Parathyroid adenoma (tissue), 2 donors: ENCODE results near the gene CD84.
"Not testable (repeated sequence)": the region's sequence is repeated elsewhere in the genome, so short reads cannot be mapped to it uniquely, and the experiment has no call there.

Source experiments
- H2AFZ ChIP-seq: fragments of 300-600 bp; sonication (generic); one replicate; pipeline ENCODE4 v1.7.0; 2017; ENCODE audit warnings: antibody characterized with exemption, mild to moderate bottlenecking
- H3K27ac ChIP-seq: fragments of 300-600 bp; sonication (generic); one replicate; pipeline ENCODE4 v1.7.0; 2017
- H3K27me3 ChIP-seq: fragments of 300-600 bp; sonication (generic); one replicate; pipeline ENCODE4 v1.7.0; 2017; ENCODE audit warnings: low read length; ENCODE audit not compliant: control insufficient read depth, insufficient read depth
- H3K36me3 ChIP-seq: fragments of 300-600 bp; sonication (generic); one replicate; pipeline ENCODE4 v1.7.0; 2017; ENCODE audit warnings: low read length; ENCODE audit not compliant: control insufficient read depth, insufficient read depth
- H3K4me1 ChIP-seq: fragments of 300-600 bp; sonication (generic); one replicate; pipeline ENCODE4 v1.7.0; 2017; ENCODE audit warnings: control low read depth
- H3K4me2 ChIP-seq: fragments of 300-600 bp; sonication (generic); one replicate; pipeline ENCODE4 v1.7.0; 2017; ENCODE audit warnings: low read length
- H3K4me3 ChIP-seq: fragments of 300-600 bp; sonication (generic); one replicate; pipeline ENCODE4 v1.7.0; 2017; ENCODE audit warnings: low read depth, low read length
- H3K79me2 ChIP-seq: fragments of 300-600 bp; sonication (generic); one replicate; pipeline ENCODE4 v1.7.0; 2017; ENCODE audit warnings: control low read depth
- H3K9ac ChIP-seq: fragments of 300-600 bp; sonication (generic); one replicate; pipeline ENCODE4 v1.7.0; 2017; ENCODE audit warnings: mild to moderate bottlenecking
- H3K9me3 ChIP-seq: fragments of 300-600 bp; sonication (generic); one replicate; pipeline ENCODE4 v1.7.0; 2017; ENCODE audit warnings: low read length; ENCODE audit not compliant: control insufficient read depth
- CTCF ChIP-seq: fragments of 300-600 bp; sonication (generic); IDR thresholded peaks from one replicate; pipeline ENCODE4 v1.7.0; 2017; ENCODE audit warnings: antibody characterized with exemption, mild to moderate bottlenecking
- donor health status: primary hyperparathyroidism.

The CD84 gene

GRCh38 chr1:160534823-160535605 is 44.3 kb downstream of the CD84 start:
- Histone ChIP-seq H2AFZ (no peak overlapping the region), H3K9ac (no peak overlapping the region), H3K79me2 (no peaks in the 10 kb centered on the region), H3K4me1 (no peaks in the 10 kb centered on the region), H3K36me3 (peaks cover 3% of the 10 kb centered on the region), H3K4me2 (no peak overlapping the region), H3K27ac (no peak overlapping the region), H3K9me3 (no peaks in the 10 kb centered on the region), H3K4me3 (no peak overlapping the region), H3K27me3 (no peaks in the 10 kb centered on the region)
- no peak for TF ChIP-seq CTCF

GRCh38 chr1:160532557-160532813 is 46.8 kb downstream of the CD84 start:
- not testable (repeated sequence) for H3K4me1 ChIP-seq, H3K79me2 ChIP-seq, H3K9ac ChIP-seq, H3K27ac ChIP-seq, H3K9me3 ChIP-seq, H3K27me3 ChIP-seq, H3K4me2 ChIP-seq, H3K36me3 ChIP-seq, H3K4me3 ChIP-seq, H2AFZ ChIP-seq

- not testable (repeated sequence) for H3K4me1 ChIP-seq, H3K27me3 ChIP-seq
Measured at GRCh38 chr1:160531809-160532556, 47.3 kb downstream of the CD84 start.

GRCh38 chr1:160529401-160529952 is 49.8 kb downstream of the CD84 start:
- H3K27me3 ChIP-seq, H3K4me2 ChIP-seq, H2AFZ ChIP-seq, H3K9me3 ChIP-seq, H3K4me3 ChIP-seq, H3K79me2 ChIP-seq, H3K27ac ChIP-seq, H3K9ac ChIP-seq, H3K4me1 ChIP-seq, H3K36me3 ChIP-seq: not testable (repeated sequence)

More at GRCh38 chr1:160531809-160532556, 47.3 kb downstream of the CD84 start:
- H3K9ac ChIP-seq, H3K36me3 ChIP-seq, H2AFZ ChIP-seq, H3K9me3 ChIP-seq, H3K79me2 ChIP-seq, H3K4me3 ChIP-seq, H3K4me2 ChIP-seq, H3K27ac ChIP-seq: not testable (repeated sequence)

- not testable (repeated sequence) for H3K4me1 ChIP-seq, H2AFZ ChIP-seq, H3K9ac ChIP-seq, H3K36me3 ChIP-seq, H3K4me3 ChIP-seq, H3K27ac ChIP-seq, H3K9me3 ChIP-seq, H3K79me2 ChIP-seq, H3K27me3 ChIP-seq, H3K4me2 ChIP-seq
Measured at GRCh38 chr1:160523789-160524188, 55.5 kb downstream of the CD84 start.

GRCh38 chr1:160522622-160523345 is 56.5 kb downstream of the CD84 start, which contains the start of gene SLAMF6:
Gene SLAMF6, minus strand, starts transcription at chr1:160523255. Its CDS starts 63 bp downstream, at chr1:160523192.
- Histone ChIP-seq H3K9me3 (no peaks in the 10 kb centered on the region), H3K4me2 (no peak within 1 kb of the TSS), H3K79me2 (no peaks in the 10 kb centered on the region), H3K27me3 (no peaks in the 10 kb centered on the region), H3K9ac (no peak within 1 kb of the TSS), H2AFZ (no peak within 1 kb of the TSS), H3K4me1 (no peaks in the 10 kb centered on the region), H3K36me3 (no peaks in the 10 kb centered on the region), H3K4me3 (no peak within 1 kb of the TSS), H3K27ac (no peak within 1 kb of the TSS)
- TF ChIP-seq CTCF = no peak
